Renal cortical epithelial cell (primary cell): ENCODE measurements around the gene ACTC1. TPM values are rescaled to one million over a fixed set of nuclear protein-coding genes. Genes with fewer than 3 reads are reported as not detected.

Experiments used
- DNase-seq: peaks from one replicate; pipeline ENCODE4 v3.0.0-alpha.2; 2011; ENCODE audit warnings: low read depth
- total RNA-seq: library from RNA; depleted of rRNA; stranded (reverse); fragments of >200 nt; gene quantifications from 2 replicates; pipeline ENCODE4 v1.2.3, GENCODE V29; 2014

The ACTC1 gene
- total RNA-seq, 1 donor from 2014 or later = not detected

DNA sequence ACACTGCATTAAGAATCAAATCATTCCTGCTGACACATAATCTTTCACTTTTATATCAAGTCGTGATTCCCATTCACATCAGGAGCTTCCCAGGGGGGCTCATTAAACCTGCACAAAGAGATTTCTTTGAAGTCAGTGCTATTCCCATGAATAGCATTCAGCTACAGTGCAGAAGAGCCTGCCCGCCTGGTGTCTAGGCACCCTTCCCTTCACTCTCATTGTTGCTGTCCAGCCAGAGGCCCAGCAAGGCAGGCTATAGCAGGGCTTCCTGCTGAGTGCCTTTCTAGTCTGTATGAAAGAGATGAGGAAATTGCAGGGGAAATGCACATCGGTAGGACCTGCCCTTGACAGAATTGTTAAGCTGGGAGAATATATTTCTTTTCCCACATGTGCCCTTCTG, 36.0 kb downstream of the ACTC1 start:
- no peak for DNase-seq

- no peak for DNase-seq
Measured at GRCh38 chr15:34757262-34757661, 38.1 kb downstream of the ACTC1 start.

DNA sequence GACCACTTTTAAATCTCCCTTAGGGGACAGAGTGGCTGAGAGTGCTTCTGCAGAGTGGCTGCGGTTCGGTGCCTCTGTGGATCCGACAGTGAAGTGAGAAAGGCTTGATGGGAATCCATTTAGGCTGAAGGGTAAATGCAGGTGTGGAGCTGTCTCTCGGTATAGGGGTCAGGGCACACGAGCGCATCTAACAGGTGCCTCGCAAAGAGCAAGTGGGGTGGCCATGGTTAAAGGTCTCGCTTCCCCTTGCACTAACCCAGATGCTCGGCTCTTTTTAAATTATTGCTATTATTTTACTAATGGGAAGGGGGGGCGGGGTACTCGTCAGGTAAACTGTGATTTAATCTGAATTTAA, 40.0 kb downstream of the ACTC1 start:
- DNase-seq = no peak

DNA sequence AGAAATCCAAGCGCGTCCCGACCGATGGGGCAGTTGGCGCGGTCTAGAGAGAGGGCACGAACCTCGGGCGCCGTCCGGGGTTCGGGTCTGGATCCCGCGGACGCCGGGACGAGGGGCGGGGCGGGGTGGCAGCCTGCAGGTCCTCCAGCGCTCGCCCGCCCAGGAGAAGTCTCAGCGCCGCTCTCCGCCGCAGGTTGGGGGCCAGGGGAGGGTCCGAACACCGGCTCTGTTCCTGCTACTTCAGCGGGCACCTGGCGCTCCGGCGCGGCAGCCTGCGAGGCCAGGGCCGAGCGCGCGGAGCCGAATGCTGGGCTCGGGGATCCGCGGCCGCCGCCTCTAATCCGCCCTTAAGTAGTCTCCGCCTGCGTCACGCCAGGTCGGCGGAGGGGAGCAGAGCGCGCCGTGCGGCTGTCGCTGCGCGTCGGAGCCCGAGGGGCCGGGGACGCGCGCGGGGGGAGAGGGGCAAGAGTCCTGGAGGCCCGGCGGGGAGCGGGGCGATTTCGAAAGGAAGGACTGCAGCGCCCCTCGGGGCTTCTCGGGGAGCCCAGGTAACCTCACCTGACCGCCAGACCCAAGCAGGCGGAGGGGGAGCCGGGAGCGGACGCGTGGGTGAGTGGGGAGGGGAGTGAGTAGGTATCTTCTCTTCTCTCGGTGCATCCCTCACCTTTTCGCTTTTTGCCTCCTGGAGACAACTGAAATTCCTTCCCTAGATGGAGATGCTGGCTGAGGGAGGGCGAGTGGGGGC, 40.5 kb downstream of the ACTC1 start, which contains the start of gene GJD2:
GJD2 (minus strand) TSS at position 325 of the 745 bp plus-strand sequence. CDS start 510 bp downstream, outside the sequence.
- DNase-seq = no peak

DNA sequence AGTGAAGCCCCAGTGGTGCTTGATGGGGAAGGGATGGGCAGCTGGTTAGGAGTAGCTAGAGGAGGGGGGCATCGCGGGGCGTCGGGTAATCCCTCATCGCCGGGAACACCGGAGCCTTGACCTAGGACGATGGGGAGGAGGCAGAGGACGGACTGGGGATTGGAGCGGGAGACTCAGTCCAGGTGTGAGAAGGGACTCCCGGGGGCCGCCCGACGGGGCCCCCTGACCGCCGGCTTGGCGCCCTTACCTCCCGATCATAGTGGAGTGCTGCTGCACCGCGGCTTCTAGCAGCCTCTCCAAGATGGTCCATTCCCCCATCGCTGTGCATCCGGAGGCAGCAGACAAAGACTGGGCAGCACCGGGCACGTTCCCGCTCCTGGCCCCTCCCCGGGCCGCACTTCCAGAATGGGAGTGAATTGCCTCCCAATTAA, 41.2 kb downstream of the ACTC1 start:
- DNase-seq = no peak

GRCh38 chr15:34753236-34753894, 42.0 kb downstream of the ACTC1 start:
- peak; percentile 42 for DNase-seq

GRCh38 chr15:34749691-34750090, 45.7 kb downstream of the ACTC1 start:
- DNase-seq = no peak

Other genes starting within 250 kb of the ACTC1 start
- gene GOLGA8B, start 211.9 kb downstream of the ACTC1 start, total RNA-seq = 8.3 and 61.7 TPM in 2 replicates
- gene GJD2, start 40.6 kb downstream of the ACTC1 start, total RNA-seq = not detected in 2 replicates
- gene AQR, start 174.2 kb upstream of the ACTC1 start, total RNA-seq = 24.5 and 37.8 TPM in 2 replicates
- 34.7 and 85.1 TPM in 2 replicates for gene ZNF770, start 192.7 kb upstream of the ACTC1 start, total RNA-seq